GM21619 (cell line): ENCODE results near the gene ELMO3.
A peak's percentile ranks its signal among the peaks of the same experiment; 100 is the strongest.

ENCODE experiments used
- ATAC-seq: cut with Tn5 transposase; IDR thresholded peaks from one replicate; pipeline ENCODE4 v1.9.1; 2021; ENCODE audit not compliant: unreplicated experiment

The ELMO3 gene

GRCh38 chr16:67163999-67164558 is 34.9 kb upstream of the ELMO3 start:
- no peak for ATAC-seq

- ATAC-seq, result no peak
Measured at GRCh38 chr16:67164599-67165061, 34.3 kb upstream of the ELMO3 start, which contains the start of gene HSF4. Gene HSF4 (plus strand): TSS chr16:67164745. CDS start chr16:67164812, 67 bp downstream.

- no peak for ATAC-seq
Measured at GRCh38 chr16:67165121-67166078, 33.5 kb upstream of the ELMO3 start.

GRCh38 chr16:67166110-67166547 is 32.8 kb upstream of the ELMO3 start:
- no peak for ATAC-seq

- ATAC-seq, result no peak
Measured at GRCh38 chr16:67166598-67167168, 32.2 kb upstream of the ELMO3 start.

GRCh38 chr16:67167588-67167987 is 31.3 kb upstream of the ELMO3 start:
- no peak for ATAC-seq

- no peak for ATAC-seq
Measured at GRCh38 chr16:67169011-67169451, 29.9 kb upstream of the ELMO3 start.

GRCh38 chr16:67169642-67170167 is 29.2 kb upstream of the ELMO3 start:
- no peak for ATAC-seq

GRCh38 chr16:67170168-67170948 is 28.6 kb upstream of the ELMO3 start, which contains the start of gene NOL3:
Gene NOL3 (plus strand): TSS chr16:67170538.
- ATAC-seq, result peak; percentile 44

GRCh38 chr16:67170949-67171649 is 27.8 kb upstream of the ELMO3 start:
- ATAC-seq, result peak; percentile 2

GRCh38 chr16:67173323-67173722 is 25.6 kb upstream of the ELMO3 start:
- ATAC-seq, result no peak

GRCh38 chr16:67173808-67174705 is 24.9 kb upstream of the ELMO3 start:
- peak; percentile 35 for ATAC-seq

GRCh38 chr16:67174706-67175231 is 24.2 kb upstream of the ELMO3 start:
- ATAC-seq, result no peak

GRCh38 chr16:67176662-67177061 is 22.3 kb upstream of the ELMO3 start:
- ATAC-seq, result no peak

GRCh38 chr16:67177743-67178699 is 20.9 kb upstream of the ELMO3 start:
- no peak for ATAC-seq

GRCh38 chr16:67179421-67180080 is 19.4 kb upstream of the ELMO3 start:
- ATAC-seq, result no peak

- no peak for ATAC-seq
Measured at GRCh38 chr16:67180166-67180565, 18.8 kb upstream of the ELMO3 start.
